NCI-H82 treated with DMSO at 0.1 percent for 48 hours (cell line): Measurements from ENCODE around the gene SPTBN1.

Experiments
- DNase-seq: peaks from one replicate; lab custom pipeline; 2025; ENCODE audit not compliant: unreplicated experiment; lab: John Stamatoyannopoulos, UW

The SPTBN1 gene

DNA sequence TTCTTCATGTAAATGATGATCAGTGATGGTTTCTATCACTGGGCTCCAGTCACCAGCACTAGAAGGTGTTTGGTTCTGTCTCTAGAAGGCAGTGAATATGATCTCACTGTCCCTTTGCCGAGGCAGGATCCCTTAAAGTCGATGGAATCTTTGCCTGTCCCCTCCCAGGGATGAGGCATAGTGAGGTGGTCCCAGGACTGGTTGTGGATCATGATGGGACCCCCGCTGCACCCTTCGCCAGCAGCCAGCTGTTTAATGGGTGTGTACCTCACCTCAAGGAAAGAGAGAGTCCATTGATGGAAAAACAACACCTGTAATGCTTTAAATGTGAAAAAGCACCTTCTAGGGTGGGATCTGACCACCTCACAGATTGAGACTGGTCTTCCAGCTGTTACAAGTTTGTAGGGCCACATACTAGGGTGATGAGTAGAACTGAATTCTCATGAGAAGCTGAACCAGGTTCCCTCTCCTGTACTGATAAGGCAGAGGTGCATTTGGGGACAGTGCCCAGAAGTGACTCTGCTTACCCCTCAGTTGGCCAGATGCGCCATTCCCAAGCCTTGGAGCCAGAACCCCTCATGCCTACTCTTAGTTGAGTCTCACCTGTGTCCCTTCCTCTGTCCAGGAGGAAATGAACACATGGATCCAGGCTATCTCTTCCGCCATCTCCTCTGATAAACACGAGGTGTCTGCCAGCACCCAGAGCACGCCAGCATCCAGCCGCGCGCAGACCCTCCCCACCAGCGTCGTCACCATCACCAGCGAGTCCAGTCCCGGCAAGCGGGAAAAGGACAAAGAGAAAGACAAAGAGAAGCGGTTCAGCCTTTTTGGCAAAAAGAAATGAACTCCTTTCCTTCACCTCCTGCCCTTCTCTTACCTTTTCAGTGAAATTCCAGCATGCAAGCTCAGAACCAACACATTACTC is 211.9 kb downstream of the SPTBN1 start:
- no peak for DNase-seq

DNA sequence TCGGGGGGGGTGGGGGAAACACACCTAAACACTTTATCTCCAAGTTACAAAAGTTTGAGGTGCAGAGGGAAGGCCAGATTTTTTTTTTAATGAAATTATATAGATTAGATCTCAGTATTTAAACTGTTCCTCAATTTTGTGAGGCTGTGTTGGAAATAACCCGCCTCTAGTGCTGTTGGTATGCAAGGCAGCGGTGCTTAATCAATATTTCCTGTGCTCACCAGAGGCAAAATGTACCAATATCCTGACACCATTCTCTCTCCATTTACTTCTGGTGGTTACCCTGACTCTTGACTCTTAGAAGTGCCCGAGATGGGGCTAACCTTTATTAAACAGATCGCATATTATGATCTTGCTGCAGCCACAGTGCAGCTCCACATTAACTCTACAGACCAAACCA is 212.6 kb downstream of the SPTBN1 start:
- no peak for DNase-seq

DNA sequence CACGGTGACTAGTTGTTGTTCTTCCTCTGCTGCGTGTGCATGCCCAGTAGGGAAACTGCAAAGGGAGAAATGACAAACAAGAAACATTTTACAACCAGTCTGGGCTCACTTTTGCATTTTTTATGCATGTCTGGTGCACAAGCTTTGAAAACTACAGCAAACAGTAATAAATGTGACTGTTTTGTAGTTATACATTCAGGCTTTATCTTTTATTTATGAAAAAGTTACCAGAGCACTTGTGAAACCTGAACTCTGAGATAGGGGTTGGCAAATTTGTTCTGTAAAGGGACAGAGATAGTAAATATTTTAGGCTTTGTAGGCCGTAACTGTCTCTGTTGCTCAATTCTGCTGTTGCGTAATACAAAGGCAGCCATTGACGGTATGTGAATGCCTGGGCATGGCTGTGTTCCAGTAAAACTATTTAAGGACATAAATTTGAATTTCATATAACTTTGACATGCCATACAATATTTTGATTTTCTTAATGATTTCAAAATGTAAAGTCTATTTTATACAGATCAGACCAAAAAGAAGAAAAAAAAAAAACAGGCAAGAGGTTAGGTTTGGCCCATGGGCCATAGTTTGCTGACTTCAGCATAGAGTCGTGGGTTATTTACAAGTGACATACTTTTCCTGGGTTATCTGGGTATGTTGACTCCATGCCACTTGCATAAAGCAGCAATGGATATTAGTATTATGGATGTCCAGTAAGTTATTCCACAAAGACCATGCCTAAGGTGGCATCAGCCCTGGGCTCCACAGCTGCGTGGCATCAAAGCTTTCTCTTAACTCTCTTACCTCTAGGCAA is 213.8 kb downstream of the SPTBN1 start:
- no peak for DNase-seq

DNA sequence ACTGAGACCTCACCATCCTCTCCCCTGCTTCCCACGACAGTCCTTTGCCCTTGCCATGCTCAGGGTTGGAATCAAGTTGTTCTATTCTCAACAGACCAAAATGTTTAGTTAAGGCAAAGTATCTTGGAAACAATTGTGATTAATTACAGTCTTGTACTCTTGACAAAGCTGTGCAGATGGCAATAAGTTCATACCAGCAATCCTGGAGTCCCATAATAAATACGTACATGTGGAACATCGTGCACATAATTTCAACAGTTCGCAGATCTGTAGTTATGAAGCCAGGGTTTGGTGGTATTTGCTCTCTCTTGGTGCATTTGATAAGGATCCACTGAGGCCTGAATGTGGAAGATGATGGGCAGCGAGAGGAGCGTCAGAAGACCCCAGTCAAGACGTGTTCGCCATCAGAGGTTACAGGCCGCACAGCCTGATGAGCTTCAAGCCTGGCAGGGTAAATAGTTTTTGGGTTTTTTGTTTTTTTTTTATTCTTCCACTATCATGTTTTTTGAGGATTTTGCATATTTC is 214.4 kb downstream of the SPTBN1 start:
- no peak for DNase-seq

DNA sequence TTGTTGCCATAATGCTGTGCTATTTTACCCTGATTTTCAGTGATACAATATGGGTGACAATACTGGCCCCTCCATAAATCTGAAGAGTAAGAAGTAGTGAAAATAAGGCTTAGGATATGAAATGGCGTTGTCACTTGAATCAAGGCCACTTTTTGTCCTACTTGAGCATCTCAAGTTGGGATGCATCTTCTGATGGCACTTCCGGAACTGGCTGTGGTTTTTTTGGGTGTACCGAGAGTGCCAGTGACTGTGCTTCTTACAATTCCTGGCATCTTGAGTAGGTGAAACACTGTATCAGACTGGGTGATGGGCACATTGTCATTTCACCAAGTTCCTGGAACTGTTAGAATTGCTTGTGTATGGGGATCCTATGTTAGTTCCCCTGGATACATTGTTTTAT is 214.9 kb downstream of the SPTBN1 start:
- no peak for DNase-seq

DNA sequence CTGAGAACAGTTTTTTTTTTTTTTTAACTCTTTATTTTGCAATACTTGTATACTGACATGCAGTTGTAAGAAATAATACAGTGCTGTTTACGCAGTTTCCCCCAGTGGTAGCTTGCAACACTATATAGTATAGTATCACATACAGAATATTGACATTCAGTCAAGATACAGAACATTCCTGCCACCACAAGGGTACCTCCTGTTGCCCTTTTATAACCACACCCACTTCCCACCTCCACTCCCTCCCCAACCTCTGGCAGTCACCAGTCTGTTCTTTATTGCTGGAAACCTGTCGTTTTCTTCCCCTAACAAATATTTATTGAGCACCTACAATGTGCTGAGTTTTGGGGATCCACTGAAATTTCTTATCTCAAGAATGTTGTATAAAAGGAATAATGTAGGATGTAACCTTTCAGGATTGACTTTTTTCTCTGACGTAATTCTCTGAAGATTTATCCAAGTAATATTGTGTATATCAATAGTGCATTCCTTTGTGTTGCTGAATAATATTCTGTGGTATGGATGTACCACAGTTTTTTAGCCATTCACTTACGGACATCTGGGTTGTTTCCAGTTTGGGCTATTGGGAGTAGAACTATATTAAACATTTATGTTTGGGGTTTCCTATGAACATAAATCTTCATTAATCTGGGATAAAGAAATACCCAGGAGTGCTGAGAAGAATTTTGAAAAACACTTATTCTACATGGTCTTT is 215.9 kb downstream of the SPTBN1 start:
- no peak for DNase-seq

DNA sequence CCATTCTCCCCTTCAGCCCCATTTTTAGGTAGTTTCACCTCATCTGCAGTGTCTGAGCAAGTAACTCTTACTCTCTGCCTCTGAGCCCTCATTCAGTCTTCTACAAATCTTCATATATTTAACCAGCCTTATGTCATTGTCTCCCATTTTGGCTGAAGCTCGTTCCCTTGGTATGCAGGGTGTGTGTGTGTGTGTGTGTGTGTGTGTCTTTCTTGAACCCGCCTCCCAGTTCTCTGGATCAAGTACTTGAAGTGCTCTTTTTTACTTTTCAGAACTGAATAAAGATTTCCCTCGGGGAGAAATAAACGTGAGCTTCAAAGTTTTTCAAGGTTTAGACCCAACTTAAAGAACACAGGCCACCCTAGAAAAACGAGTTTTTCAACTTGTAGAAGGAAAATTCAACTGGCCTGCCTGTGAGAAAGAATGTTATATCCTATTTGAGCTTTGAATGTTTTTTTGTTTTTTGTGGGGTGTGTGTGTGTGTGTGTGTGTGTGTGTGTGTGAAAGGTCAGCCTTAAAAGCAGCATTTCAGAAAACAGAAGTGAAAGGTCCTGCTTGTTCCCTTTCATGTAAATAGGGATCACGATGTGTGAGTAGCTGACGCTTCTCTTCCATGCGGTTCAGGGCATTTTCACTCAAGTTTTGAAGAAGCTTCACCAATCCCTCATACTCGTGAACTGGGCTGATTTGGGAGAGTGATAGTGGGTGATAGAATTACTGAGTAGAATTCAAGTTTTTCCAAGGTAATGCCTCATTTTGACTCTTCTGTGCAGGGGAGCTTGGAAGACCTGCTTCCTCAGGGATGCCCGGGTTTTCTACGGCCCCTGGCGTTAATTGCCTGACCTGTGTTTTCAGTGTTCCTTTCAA is 216.7 kb downstream of the SPTBN1 start:
- DNase-seq, result no peak

DNA sequence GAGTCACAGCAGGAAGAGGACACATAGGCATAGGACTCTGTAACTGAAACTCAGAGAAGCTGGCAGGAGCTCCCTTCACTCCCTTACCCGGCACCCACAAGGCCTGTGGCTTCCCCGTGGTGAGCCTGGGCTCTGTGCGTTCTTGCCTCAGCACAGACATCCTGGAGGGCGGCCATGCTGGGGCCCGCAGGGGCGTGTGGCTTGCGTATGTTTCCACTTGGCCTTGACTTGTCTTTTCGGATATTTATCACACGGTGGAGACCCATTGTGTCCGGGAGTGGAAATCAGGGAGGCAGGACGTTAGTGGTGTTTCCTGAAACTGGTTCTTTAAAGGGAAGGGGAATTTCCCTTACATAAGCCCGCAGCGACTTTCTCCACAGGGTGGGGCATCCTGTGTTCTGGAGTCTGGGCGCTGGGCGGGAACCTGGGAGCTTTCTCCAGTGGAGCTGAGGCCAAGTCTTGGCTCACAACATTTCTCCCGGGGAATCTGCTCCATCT is 217.4 kb downstream of the SPTBN1 start:
- no peak for DNase-seq

DNA sequence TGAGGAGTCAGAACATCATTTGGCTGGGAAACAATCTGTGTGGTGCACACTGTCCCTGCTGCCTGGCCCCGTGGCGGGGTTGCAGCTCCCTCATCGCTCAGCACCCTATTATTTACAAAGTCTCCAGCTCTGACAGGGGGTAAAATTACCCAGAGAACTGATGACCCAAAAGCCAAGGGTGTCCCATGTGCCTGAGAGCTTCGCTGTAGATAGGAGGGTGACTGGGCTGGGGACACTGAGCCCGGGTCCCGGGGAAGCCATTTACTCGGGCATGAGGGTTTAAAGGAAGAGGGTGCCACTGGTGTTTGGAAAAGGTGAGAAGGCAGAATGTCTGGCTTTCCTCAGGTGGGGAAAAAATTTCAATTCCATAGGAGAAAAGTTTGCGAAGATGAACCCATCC is 219.2 kb downstream of the SPTBN1 start:
- no peak for DNase-seq

DNA sequence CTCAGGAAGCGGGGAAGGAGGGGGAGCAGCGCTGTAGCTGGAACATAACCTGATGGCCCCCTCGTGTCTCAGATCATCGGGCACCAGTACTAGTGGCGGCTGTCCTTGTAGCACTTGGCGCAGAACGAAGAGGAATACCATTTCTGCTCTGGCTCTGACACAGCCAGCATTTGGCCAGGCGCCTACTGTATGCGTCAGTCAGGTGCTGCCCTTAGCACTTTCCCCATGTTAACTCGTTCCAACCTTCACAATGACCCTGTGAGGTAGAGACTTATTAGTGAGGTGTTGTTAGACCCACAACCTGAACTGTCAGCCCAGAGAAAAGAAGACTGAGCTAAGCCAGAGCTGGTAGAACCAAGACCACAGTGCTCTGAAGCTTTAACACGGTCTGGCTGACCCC is 219.6 kb downstream of the SPTBN1 start:
- no peak for DNase-seq

DNA sequence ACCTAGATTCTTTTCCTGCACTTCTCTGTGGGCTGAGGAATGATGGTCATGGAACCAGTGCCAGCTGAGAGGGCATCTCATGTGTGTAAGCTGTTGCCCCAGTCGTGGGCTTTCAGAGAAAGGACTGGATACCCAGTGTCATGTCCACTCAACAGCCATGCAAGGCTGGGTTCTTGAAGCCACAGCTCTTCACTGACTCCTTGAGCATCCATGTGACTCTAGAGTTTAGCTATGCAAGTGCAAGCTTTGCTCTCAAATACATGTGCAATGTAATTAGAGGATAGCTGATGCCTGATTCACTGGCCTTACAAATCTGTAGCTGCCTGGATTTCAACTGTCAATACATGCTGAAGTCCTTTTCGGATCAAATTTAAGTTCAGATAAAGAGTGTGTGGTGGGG is 220.5 kb downstream of the SPTBN1 start:
- no peak for DNase-seq

DNA sequence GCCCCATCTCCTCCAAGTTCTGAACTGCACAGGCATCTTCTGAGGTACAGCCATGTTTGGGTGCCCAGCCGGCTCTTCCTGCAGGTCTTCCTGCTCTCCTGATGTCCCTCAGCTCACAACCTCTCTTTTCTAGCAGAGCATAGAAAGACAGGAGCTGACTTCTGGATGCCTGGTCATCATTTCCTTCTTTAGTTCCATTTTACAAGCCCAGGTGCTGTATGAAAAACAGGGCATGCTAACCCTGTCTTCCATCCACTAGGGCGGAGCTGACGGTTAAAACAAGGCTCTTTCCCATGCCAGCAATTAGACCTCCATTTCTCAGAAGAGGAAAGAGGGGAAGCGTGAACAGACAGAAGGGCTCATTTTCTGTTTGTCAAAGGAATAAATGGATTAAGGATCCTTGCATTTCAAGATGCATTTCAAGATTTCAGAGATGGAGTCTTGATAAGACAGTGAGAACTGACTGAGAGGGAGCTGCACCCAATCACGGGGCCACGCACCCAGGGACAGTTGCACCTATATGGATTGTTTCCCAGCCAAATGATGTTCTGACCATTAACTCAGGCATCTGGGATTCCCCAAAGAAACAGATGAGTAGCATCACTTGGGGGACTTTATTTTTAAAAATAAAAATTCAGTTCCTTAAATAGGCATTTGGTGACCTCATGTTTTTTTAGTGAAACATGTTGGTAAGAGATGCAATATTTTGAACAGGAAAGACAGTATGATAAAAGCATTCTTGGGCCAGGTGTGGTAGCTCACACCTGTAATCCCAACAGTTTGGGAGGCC is 221.5 kb downstream of the SPTBN1 start:
- no peak for DNase-seq

DNA sequence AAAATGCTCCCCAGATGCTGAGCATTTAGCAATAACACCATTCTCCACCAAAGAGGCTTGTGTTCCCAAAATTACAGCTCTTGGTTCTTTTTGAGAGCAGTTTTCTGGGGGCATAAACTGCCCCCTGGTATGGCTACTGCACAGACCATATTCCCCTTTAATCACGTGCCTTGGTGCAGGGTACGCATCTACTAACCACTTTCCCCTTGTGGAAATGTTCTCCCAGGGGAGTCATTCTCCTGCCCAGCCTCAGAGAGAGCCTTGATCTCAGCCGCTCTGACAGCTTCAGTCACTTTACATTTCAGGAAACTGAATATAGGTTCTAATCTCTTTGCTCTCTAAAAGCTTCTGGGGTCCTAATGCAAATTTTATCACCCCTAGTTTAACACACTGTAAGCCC is 222.6 kb downstream of the SPTBN1 start:
- DNase-seq, result no peak

DNA sequence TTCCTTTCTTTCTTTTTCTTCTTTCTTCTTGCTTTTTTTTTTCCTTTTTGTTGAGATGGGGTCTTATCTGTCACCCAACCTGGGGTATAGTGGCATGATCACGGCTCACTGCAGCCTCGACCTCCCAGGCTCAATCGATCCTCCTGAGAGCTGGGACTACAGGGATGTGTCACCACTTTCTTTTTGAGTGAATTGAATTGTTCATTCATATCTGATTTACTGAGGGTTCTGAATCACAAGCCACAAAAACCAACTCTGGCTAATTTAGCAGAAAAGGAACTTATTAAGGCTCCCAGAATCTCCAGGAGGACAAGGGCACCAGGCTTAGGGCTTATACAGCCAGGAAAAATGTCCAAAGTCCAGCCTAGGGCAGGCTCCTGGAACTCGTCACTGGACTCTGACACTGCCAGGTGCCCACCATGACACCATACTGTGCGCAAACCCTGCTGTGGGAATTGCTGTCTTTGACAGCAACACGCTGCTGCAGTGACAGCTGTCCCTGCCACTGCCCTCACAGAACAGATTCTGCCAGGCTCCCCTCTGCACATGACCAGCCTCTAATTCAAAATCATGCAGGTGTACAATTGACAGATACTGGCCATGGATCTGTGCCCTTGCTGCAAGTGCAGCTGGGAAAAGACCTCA is 224.4 kb downstream of the SPTBN1 start:
- no peak for DNase-seq

DNA sequence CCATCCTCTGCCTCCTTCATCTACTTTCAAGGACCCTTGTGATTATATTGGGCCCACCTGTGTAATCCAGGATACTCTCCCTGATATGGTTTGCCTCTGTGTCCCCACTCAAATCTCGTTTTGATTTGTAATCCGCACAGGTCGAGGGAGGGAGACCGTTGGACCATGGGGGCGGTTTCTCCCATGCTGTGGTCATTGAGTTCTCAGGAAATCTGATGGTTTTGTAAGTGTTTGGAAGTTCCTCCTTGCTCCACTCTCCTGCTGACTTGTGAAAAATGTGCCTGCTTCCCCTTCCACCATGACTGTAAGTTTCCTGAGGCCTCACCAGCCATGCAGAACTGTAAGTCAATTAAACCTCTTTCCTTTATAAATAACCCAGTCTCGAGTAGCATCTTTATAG is 225.3 kb downstream of the SPTBN1 start:
- no peak for DNase-seq

DNA sequence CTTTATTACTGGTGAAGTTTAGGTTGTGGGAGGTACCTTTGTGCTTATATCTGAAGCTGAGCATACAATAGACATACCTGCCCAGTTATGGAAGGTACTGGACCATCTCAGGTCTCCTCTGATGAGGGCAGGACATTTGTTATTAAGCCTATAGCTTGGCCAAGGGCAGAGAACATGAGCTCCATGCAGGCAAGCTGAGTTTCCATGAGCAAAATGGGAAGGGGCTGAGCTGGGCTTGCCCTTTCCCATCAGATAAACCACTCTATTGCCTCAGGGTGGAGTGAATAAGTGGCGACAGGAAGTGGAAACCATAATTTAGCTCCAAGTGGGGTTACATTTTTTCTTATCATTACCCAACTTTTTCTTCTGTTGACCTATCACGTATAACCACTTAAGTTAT is 227.5 kb downstream of the SPTBN1 start:
- DNase-seq, result no peak

DNA sequence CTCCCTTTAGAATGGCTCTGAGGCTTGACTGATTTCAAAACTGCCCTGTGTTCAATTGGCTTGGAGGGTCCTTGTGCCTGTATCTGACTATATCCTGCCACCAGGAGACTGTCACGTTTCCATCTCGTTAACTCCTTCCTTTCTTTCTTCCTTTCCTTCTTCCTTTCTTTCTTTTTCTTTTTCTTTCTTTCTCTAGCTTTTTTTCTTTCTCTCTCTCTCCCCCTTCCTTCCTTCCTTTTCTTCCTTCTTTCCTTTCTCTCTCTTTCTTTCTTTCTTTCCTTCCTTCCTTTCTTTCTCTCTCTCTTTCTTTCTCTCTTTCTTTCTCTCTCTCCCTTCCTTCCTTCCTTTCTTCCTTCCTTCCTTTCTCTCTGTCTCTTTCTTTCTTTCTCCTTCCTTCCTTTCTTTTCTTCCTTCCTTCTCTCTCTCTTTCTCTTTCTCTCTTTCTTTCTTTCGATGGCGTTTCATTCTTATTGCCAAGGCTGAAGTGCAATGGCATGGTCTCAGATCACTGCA is 229.2 kb downstream of the SPTBN1 start:
- DNase-seq, result no peak

DNA sequence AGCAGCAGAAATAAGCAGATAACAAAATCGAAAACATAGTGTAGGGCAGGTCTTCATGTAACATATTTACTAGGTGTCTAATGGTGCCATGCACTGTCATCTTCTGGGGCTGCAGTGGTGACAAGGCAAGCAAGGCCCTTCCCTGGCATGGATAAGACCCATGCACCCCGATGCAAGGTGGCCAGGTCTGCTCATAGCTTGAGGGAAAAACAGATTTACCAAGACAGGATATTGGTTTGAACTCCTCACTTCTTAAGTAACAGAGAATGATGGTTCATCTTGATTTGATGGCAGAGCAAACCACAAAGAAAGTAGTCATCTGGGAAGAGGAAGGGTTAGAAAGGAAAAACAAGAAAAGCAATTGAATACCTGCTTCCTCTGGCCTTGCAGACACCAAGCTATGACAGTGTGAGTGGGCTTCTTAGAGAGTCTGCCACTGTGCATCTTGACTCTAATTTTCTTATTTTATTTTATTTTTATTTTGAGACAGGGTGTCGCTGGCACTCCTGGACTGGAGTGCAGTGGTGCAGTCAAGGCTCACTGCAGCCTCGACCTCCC is 231.5 kb downstream of the SPTBN1 start:
- no peak for DNase-seq
